ENCODE data around the gene PRKCH.

DNA sequence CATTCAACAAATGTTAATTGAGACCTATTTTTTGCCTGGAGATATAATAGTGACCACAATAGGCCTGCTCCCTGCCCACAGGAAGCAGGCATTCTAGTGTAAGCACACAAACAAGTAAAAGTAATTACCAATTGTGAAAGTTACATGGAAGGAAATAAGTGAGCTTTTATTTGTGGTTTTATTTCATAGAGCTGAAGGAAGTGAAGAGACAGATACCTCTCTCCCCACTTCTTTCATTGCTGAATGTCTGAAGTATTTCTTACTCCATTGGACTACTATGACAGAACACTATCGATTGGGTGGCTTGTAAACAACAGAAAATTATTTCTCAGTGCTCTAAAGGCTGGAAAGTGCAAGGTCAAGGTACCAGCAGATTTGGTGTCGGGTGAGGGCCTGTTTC, 183.5 kb downstream of the PRKCH start:
- no peak for TF ChIP-seq TAF1 (IDR thresholded peaks at IDR 0.05; ENCODE audit: borderline replicate concordance, low read depth, low read length)
- no peak for TF ChIP-seq SUZ12 (IDR thresholded peaks at IDR 0.05; ENCODE audit: unreplicated experiment)
- TF ChIP-seq, protein P1, sequence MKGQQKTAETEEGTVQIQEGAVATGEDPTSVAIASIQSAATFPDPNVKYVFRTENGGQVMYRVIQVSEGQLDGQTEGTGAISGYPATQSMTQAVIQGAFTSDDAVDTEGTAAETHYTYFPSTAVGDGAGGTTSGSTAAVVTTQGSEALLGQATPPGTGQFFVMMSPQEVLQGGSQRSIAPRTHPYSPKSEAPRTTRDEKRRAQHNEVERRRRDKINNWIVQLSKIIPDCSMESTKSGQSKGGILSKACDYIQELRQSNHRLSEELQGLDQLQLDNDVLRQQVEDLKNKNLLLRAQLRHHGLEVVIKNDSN (IDR thresholded peaks at IDR 0.05; ENCODE audit: borderline replicate concordance, extremely low read length, insufficient read depth, low read depth, low read length), result no peak
- no peak for TF ChIP-seq MTA2 (IDR thresholded peaks at IDR 0.05; ENCODE audit: low read depth)
- TF ChIP-seq, protein P2, sequence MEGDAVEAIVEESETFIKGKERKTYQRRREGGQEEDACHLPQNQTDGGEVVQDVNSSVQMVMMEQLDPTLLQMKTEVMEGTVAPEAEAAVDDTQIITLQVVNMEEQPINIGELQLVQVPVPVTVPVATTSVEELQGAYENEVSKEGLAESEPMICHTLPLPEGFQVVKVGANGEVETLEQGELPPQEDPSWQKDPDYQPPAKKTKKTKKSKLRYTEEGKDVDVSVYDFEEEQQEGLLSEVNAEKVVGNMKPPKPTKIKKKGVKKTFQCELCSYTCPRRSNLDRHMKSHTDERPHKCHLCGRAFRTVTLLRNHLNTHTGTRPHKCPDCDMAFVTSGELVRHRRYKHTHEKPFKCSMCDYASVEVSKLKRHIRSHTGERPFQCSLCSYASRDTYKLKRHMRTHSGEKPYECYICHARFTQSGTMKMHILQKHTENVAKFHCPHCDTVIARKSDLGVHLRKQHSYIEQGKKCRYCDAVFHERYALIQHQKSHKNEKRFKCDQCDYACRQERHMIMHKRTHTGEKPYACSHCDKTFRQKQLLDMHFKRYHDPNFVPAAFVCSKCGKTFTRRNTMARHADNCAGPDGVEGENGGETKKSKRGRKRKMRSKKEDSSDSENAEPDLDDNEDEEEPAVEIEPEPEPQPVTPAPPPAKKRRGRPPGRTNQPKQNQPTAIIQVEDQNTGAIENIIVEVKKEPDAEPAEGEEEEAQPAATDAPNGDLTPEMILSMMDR (IDR thresholded peaks at IDR 0.05 in 2 of 3, conservative IDR thresholded peaks at IDR 0.05 in 1 of 3; ENCODE audit: control insufficient read depth in 2 of 3, extremely low read depth in 1 of 3, insufficient read depth in 1 of 3, low read depth in 3 of 3, low read length in 3 of 3), result no peak
- no peak for TF ChIP-seq CHD4 (IDR thresholded peaks at IDR 0.05)
- TF ChIP-seq GATAD2B (conservative IDR thresholded peaks at IDR 0.05; ENCODE audit: low read depth), result no peak
- TF ChIP-seq, protein P3, sequence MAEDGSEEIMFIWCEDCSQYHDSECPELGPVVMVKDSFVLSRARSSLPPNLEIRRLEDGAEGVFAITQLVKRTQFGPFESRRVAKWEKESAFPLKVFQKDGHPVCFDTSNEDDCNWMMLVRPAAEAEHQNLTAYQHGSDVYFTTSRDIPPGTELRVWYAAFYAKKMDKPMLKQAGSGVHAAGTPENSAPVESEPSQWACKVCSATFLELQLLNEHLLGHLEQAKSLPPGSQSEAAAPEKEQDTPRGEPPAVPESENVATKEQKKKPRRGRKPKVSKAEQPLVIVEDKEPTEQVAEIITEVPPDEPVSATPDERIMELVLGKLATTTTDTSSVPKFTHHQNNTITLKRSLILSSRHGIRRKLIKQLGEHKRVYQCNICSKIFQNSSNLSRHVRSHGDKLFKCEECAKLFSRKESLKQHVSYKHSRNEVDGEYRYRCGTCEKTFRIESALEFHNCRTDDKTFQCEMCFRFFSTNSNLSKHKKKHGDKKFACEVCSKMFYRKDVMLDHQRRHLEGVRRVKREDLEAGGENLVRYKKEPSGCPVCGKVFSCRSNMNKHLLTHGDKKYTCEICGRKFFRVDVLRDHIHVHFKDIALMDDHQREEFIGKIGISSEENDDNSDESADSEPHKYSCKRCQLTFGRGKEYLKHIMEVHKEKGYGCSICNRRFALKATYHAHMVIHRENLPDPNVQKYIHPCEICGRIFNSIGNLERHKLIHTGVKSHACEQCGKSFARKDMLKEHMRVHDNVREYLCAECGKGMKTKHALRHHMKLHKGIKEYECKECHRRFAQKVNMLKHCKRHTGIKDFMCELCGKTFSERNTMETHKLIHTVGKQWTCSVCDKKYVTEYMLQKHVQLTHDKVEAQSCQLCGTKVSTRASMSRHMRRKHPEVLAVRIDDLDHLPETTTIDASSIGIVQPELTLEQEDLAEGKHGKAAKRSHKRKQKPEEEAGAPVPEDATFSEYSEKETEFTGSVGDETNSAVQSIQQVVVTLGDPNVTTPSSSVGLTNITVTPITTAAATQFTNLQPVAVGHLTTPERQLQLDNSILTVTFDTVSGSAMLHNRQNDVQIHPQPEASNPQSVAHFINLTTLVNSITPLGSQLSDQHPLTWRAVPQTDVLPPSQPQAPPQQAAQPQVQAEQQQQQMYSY (CRISPR knock-in tag; IDR thresholded peaks at IDR 0.05), result no peak
- TF ChIP-seq, protein P4, sequence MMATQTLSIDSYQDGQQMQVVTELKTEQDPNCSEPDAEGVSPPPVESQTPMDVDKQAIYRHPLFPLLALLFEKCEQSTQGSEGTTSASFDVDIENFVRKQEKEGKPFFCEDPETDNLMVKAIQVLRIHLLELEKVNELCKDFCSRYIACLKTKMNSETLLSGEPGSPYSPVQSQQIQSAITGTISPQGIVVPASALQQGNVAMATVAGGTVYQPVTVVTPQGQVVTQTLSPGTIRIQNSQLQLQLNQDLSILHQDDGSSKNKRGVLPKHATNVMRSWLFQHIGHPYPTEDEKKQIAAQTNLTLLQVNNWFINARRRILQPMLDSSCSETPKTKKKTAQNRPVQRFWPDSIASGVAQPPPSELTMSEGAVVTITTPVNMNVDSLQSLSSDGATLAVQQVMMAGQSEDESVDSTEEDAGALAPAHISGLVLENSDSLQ (IDR thresholded peaks at IDR 0.05), result no peak
- no peak for TF ChIP-seq BHLHE40 (IDR thresholded peaks at IDR 0.05; ENCODE audit: borderline replicate concordance in 1 of 2, low read depth in 2 of 2, low read length in 1 of 2)
- no peak for TF ChIP-seq POLR2A (IDR thresholded peaks at IDR 0.05; ENCODE audit: low read depth, low read length)
- TF ChIP-seq PAX5 (IDR thresholded peaks at IDR 0.05; ENCODE audit: borderline replicate concordance, low read depth, low read length), result no peak

All from GM12878 (cell line).